Endometrium (tissue), 2 donors: ENCODE results near the gene LRRN2.
"Not testable (repeated sequence)": the region's sequence is repeated elsewhere in the genome, so short reads cannot be mapped to it uniquely, and the experiment has no call there.

Experiments used
- FAIRE-seq: peaks from 2 replicates; lab custom pipeline; 2012; peaks lifted over from hg19 to GRCh38; lab: Jason Lieb, UNC
- donor health status: control.
- donor health status: control.

The LRRN2 gene

GRCh38 chr1:204685236-204686006 lies at the start of gene LRRN2:
Gene LRRN2, minus strand, starts transcription at chr1:204685738. Its CDS starts 65,746 bp downstream, at chr1:204619992.
- no peak for FAIRE-seq

GRCh38 chr1:204735042-204735441 lies 49.5 kb upstream of the LRRN2 start:
- FAIRE-seq: no peak

- FAIRE-seq: no peak
Observed at GRCh38 chr1:204733869-204734596, 48.5 kb upstream of the LRRN2 start.

GRCh38 chr1:204733289-204733688 lies 47.8 kb upstream of the LRRN2 start:
- FAIRE-seq: no peak

GRCh38 chr1:204731985-204732575 lies 46.5 kb upstream of the LRRN2 start:
- FAIRE-seq: no peak

- no peak for FAIRE-seq
Observed at GRCh38 chr1:204731509-204731908, 46.0 kb upstream of the LRRN2 start.

- FAIRE-seq: no peak
Observed at GRCh38 chr1:204730826-204731459, 45.4 kb upstream of the LRRN2 start.

GRCh38 chr1:204729516-204729915 lies 44.0 kb upstream of the LRRN2 start:
- FAIRE-seq: no peak

GRCh38 chr1:204728456-204728855 lies 42.9 kb upstream of the LRRN2 start:
- FAIRE-seq: no peak

GRCh38 chr1:204728045-204728444 lies 42.5 kb upstream of the LRRN2 start:
- no peak for FAIRE-seq

- FAIRE-seq: not testable (repeated sequence)
Observed at GRCh38 chr1:204727438-204727837, 41.9 kb upstream of the LRRN2 start.

- FAIRE-seq: no peak
Observed at GRCh38 chr1:204726478-204726877, 40.9 kb upstream of the LRRN2 start.

GRCh38 chr1:204725821-204726448 lies 40.4 kb upstream of the LRRN2 start:
- no peak for FAIRE-seq

- FAIRE-seq: no peak
Observed at GRCh38 chr1:204723131-204723787, 37.7 kb upstream of the LRRN2 start.

- no peak for FAIRE-seq
Observed at GRCh38 chr1:204721373-204722055, 36.0 kb upstream of the LRRN2 start.

GRCh38 chr1:204716660-204717059 lies 31.1 kb upstream of the LRRN2 start:
- no peak for FAIRE-seq

GRCh38 chr1:204714861-204715511 lies 29.4 kb upstream of the LRRN2 start:
- no peak for FAIRE-seq

- no peak for FAIRE-seq
Observed at GRCh38 chr1:204714194-204714860, 28.8 kb upstream of the LRRN2 start.

GRCh38 chr1:204713541-204713940 lies 28.0 kb upstream of the LRRN2 start:
- FAIRE-seq: no peak
